Stomach (tissue), 9 donors: ENCODE results near the gene GEMIN4. TPM values are rescaled to one million over a fixed set of nuclear protein-coding genes. Genes with fewer than 3 reads are reported as not detected.

ENCODE experiments used
- DNase-seq, 2 donors: peaks; one replicate each; pipeline versions ENCODE4 v3.0.0 to v3.0.0-alpha.2; 2013 to 2019
- H3K27ac ChIP-seq, 5 donors: fragments of 200-600 bp in 4 of 5; sonication (generic) in 4 of 5; one replicate each; pipeline ENCODE4 v1.5.1; 2013 to 2019; ENCODE audit warnings: mild to moderate bottlenecking in 1 of 5, moderate library complexity in 1 of 5
- H3K27me3 ChIP-seq, 3 donors: fragments of 200-600 bp; sonication (generic); one replicate each; pipeline ENCODE4 v1.5.1; 2017 to 2019; ENCODE audit warnings: mixed run types in 1 of 3
- H3K36me3 ChIP-seq, 4 donors: fragments of 200-600 bp; sonication (generic); 1 replicate in 3 of 4; 2 replicates in 1 of 4; pipeline ENCODE4 v1.5.1; 2016 to 2019
- H3K4me1 ChIP-seq, 4 donors: fragments of 200-600 bp; sonication (generic); one replicate each; pipeline ENCODE4 v1.5.1; 2016 to 2019
- H3K4me3 ChIP-seq, 4 donors: fragments of 200-600 bp; sonication (generic) in 3 of 4; one replicate each; pipeline ENCODE4 v1.5.1; 2016 to 2019; ENCODE audit warnings: mild to moderate bottlenecking in 1 of 4
- H3K9me3 ChIP-seq, 4 donors: fragments of 200-600 bp; sonication (generic); one replicate each; pipeline ENCODE4 v1.5.1; 2016 to 2019
- EP300 ChIP-seq: sonication (generic); formaldehyde crosslinking; IDR thresholded peaks from one replicate; pipeline ENCODE4 v1.6.1; 2017; ENCODE audit warnings: antibody characterized with exemption
- POLR2A ChIP-seq, 4 donors: fragments of 450-650 bp; IDR thresholded peaks; one replicate each; pipeline ENCODE4 v1.6.1; 2016; ENCODE audit warnings: antibody characterized with exemption in 4 of 4, control low read depth in 2 of 4, mild to moderate bottlenecking in 1 of 4, moderate library complexity in 1 of 4
- POLR2AphosphoS5 ChIP-seq, 3 donors: sonication (generic); formaldehyde crosslinking; IDR thresholded peaks; one replicate each; pipeline ENCODE4 v1.6.1; 2016; ENCODE audit warnings: antibody characterized with exemption in 3 of 3
- WGBS, 5 donors: extraction: QIAGEN DNeasy Blood & Tissue Kit in 3 of 5; methylation state at CpG; one replicate each; pipeline versions ENCODE4 v1.1.5 to v1.1.7; 2013 to 2018; 5-methylcytosine and 5-hydroxymethylcytosine counted together
- intact Hi-C: fragments of 100-400 bp; cut with DNase I; formaldehyde crosslinking; loops from one replicate; pipeline ENCODE4 v1.15.1; 2023; ENCODE audit warnings: low total_unique reads
- polyA plus RNA-seq, 3 donors: library from polyadenylated mRNA; stranded (reverse); fragments of 200-250 nt; gene quantifications; one replicate each; pipeline ENCODE4 v1.2.3, GENCODE V29; 2013
- total RNA-seq, 5 donors: library from RNA; depleted of rRNA; stranded (reverse); fragments of >200 nt; gene quantifications; one replicate each; pipeline versions ENCODE4 v1.1.0 to v1.2.3, GENCODE V29; 2014 to 2016
- TF ChIP-seq, protein P1 (sequence below), 7 experiments: fragments of 450-650 bp in 4 of 7; fragments of 200-600 bp in 3 of 7; sonication (generic) in 3 of 7; IDR thresholded peaks; one replicate each; pipeline ENCODE4 v1.5.1; 2016 to 2019; ENCODE audit warnings: antibody characterized with exemption in 7 of 7, control low read depth in 2 of 7, mild to moderate bottlenecking in 1 of 7
- donor health status: healthy with polysubstance abuse.
- donor health status: Bipolar disorder and iron deficiency.
- donor health status: healthy.

Gene GEMIN4
- total and polyA plus RNA-seq, 8 donors: 5.7 to 92.4 (median 10.3) TPM

DNA sequence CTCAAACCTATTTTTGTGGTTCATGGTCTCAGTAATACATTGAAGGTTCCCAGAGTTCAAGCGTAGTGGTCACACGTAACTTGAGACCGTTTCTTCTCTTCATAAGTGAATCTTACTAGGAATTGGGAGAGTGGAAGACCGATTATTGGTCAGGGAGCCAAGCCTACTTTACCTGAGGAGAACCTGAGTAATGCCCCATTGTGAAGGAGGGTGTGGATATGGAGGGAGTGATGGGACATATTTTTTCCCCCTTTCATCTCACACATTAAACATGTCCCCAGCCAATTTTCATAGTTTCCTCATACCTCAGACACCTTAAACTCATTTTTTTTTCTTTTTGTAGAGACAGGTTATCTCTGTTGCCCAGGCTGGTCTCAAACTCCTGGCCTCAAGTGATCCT, 8.9 kb downstream of the GEMIN4 start:
- DNase-seq: no peak

DNA sequence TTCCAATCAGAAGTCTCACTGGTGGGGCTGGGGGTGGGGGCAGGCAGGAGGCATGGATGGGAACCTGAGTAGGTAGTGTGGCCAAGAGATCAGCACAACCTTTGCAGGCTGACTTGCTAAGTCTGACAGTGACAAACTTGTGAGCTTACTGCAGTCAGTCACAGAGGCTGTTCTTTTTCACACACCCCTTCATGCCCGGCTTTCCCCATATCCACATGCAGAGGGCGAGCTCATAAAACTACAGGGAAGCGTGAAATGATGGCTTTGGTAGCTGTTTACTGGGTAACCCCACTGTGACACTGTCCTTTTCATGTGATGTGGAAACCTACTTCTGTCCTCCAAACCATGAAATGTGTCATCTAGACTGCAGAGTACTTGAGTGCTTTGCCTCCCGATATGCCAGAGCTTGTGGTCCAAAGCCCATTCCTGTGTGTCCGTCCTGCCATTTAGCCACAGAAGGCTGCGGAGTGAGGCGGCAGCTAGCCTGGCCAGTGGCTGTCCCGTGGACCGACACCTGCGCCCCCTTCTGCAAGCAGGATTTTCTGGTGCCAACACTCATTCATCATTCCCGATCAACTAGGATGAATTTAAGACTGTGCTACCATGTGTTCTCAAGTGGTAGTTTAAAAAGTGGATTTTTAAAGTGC, 9.8 kb downstream of the GEMIN4 start:
- WGBS, 5 donors: 82 to 87% (median 84%) methylated on average over 11 of the region's 11 CpGs
- intact Hi-C loops: no loop called here
- H3K9me3 ChIP-seq: no peaks in the 10 kb centered on the region
- peaks cover 55 to 99% (median 96%) of the 10 kb centered on the region in 4 donors for H3K36me3 ChIP-seq
- peaks cover 0 to 5% (median under 1%) of the 10 kb centered on the region in 4 donors for H3K4me1 ChIP-seq
- H3K4me3 ChIP-seq: no peak overlapping the region
- no peak for DNase-seq
- TF ChIP-seq EP300: no peak
- TF ChIP-seq, protein P1, sequence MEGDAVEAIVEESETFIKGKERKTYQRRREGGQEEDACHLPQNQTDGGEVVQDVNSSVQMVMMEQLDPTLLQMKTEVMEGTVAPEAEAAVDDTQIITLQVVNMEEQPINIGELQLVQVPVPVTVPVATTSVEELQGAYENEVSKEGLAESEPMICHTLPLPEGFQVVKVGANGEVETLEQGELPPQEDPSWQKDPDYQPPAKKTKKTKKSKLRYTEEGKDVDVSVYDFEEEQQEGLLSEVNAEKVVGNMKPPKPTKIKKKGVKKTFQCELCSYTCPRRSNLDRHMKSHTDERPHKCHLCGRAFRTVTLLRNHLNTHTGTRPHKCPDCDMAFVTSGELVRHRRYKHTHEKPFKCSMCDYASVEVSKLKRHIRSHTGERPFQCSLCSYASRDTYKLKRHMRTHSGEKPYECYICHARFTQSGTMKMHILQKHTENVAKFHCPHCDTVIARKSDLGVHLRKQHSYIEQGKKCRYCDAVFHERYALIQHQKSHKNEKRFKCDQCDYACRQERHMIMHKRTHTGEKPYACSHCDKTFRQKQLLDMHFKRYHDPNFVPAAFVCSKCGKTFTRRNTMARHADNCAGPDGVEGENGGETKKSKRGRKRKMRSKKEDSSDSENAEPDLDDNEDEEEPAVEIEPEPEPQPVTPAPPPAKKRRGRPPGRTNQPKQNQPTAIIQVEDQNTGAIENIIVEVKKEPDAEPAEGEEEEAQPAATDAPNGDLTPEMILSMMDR (IDR thresholded peaks at IDR 0.05): no peak
- TF ChIP-seq POLR2A (IDR thresholded peaks at IDR 0.05): no peak
- no peak for TF ChIP-seq POLR2AphosphoS5 (IDR thresholded peaks at IDR 0.05)
- H3K27ac ChIP-seq: no peak overlapping the region
- no peaks in the 10 kb centered on the region for H3K27me3 ChIP-seq

More for the DNA sequence above, 8.9 kb downstream of the GEMIN4 start:
- Histone ChIP-seq H3K36me3 (peaks cover 64 to 100% (median 97%) of the 10 kb centered on the region in 4 donors), H3K4me3 (no peak overlapping the region), H3K4me1 (no peaks in the 10 kb centered on the region), H3K27ac (no peak overlapping the region), H3K27me3 (no peaks in the 10 kb centered on the region), H3K9me3 (no peaks in the 10 kb centered on the region)
- WGBS, 5 donors: 90 to 95% (median 93%) methylated on average over 4 of the region's 4 CpGs
- intact Hi-C loops: no loop called here
- TF ChIP-seq POLR2AphosphoS5 (IDR thresholded peaks at IDR 0.05) (no peak), EP300 (no peak), POLR2A (IDR thresholded peaks at IDR 0.05) (no peak)
- TF ChIP-seq, protein P1 (IDR thresholded peaks at IDR 0.05): no peak

DNA sequence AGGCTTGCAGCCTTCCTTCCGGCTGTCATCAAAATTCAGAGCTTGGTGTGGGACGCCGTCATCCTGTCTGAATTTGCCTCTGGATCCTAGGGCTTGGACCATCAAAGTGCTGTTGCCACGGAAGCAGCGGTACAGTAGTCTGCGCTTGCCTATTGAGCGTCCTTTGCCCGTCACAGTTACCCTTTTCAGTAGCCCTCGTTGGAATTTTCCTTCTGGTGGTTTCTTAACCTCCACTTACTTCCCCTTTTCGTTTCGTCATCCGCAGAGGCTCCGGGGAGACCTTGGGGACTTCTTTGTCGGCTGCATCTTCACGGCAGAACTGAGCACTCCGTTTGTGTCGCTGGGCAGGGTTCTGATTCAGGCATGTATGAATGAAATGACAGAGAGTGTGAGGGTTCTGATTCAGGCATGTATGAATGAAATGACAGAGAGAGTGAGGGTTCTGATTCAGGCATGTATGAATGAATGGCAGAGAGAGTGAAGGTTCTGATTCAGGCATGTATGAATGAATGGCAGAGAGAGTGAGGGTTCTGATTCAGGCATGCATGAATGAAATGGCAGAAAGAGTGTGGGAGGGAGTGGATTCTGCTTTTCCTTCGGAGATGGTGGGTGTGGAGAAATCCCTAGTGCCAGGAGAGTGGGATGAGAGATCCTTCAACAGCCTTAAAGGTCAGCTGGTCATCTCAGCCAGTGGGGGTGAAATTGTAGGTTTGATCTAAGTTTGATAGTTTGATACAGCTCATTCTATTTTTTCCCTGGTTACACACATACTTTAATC, 11.6 kb downstream of the GEMIN4 start:
- H3K9me3 ChIP-seq: no peaks in the 10 kb centered on the region
- peaks cover 0 to 10% (median 1%) of the 10 kb centered on the region in 4 donors for H3K4me1 ChIP-seq
- H3K36me3 ChIP-seq: peaks cover 38 to 92% (median 81%) of the 10 kb centered on the region in 4 donors
- peak in 1 of 2 donors; percentile 41 for DNase-seq
- peak overlapping the region in 2 of 5 donors; percentile 15 to 26 for H3K27ac ChIP-seq
- TF ChIP-seq EP300 (no peak), POLR2AphosphoS5 (IDR thresholded peaks at IDR 0.05) (no peak)
- intact Hi-C loops: no loop called here
- no peaks in the 10 kb centered on the region for H3K27me3 ChIP-seq
- WGBS, 5 donors: 71 to 82% (median 74%) methylated on average over 18 of the region's 18 CpGs
- H3K4me3 ChIP-seq: no peak overlapping the region

DNA sequence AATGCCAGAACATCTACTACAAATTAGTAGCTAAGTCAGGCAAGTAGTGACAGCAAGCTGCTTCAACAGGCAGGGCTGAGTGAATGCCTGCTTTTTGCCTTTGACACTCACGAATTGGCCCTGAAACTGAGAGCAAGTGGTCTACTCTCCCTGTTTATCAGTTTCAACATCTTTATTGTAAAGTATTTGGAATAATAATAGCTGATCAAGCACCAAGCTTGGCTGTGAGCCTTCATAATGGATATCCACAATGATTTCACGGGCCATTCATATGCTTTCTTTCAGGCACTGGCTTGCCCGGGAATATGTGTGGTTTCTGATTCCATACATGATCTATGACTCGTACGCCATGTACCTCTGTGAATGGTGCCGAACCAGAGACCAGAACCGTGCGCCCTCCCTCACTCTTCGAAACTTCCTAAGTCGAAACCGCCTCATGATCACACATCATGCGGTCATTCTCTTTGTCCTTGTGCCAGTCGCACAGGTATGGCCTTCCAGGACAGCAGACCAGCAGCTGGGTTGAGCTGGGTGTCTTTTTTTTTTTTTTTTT, 14.4 kb downstream of the GEMIN4 start:
- WGBS, 5 donors: 84 to 91% (median 88%) methylated on average over 13 of the region's 13 CpGs
- TF ChIP-seq POLR2A (IDR thresholded peaks at IDR 0.05): no peak
- no peak for TF ChIP-seq POLR2AphosphoS5 (IDR thresholded peaks at IDR 0.05)
- TF ChIP-seq EP300: no peak
- TF ChIP-seq, protein P1 (IDR thresholded peaks at IDR 0.05): no peak
- intact Hi-C loops: no loop called here

More for the DNA sequence above, 14.4 kb downstream of the GEMIN4 start:
- DNase-seq: no peak
- Histone ChIP-seq H3K27me3 (no peaks in the 10 kb centered on the region), H3K4me1 (peaks cover 9 to 36% (median 17%) of the 10 kb centered on the region in 4 donors), H3K27ac (no peak overlapping the region), H3K4me3 (no peak overlapping the region), H3K36me3 (peaks cover 16 to 72% (median 53%) of the 10 kb centered on the region in 4 donors), H3K9me3 (no peaks in the 10 kb centered on the region)
